Neural cell (in vitro differentiated cells): Measurements from ENCODE around the gene RGS10. TPM values are rescaled to one million over a fixed set of nuclear protein-coding genes. Genes with fewer than 3 reads are reported as not detected.

ENCODE experiments used
- H2AFZ ChIP-seq: fragments of 200-600, 300-800 bp; sonication (generic), shearing (Covaris generic); 2 replicates; pipeline ENCODE4 v1.6.0; 2014; ENCODE audit warnings: low read depth, mild to moderate bottlenecking, antibody characterized with exemption, low read length, moderate library complexity
- H3F3A ChIP-seq: fragments of 200-600 bp; shearing (Covaris generic); 2 replicates; pipeline ENCODE4 v1.6.1; 2016; ENCODE audit warnings: mild to moderate bottlenecking, moderate library complexity, mixed read lengths, antibody characterized with exemption, low read length; ENCODE audit not compliant: insufficient read depth, poor library complexity, severe bottlenecking
- H3K27ac ChIP-seq: fragments of 200-600, 300-800 bp; sonication (generic), shearing (Covaris generic); 2 replicates; pipeline ENCODE4 v1.5.1; 2014; ENCODE audit warnings: mild to moderate bottlenecking, low read length, moderate library complexity
- H3K27me3 ChIP-seq: fragments of 300-800, 200-600 bp; sonication (generic), shearing (Covaris generic); 2 replicates; pipeline ENCODE4 v1.6.0; 2014; ENCODE audit warnings: mild to moderate bottlenecking, low read depth, low read length, moderate library complexity; ENCODE audit not compliant: insufficient read depth
- H3K36me3 ChIP-seq: fragments of 300-800, 200-600 bp; sonication (generic), shearing (Covaris generic); 2 replicates; pipeline ENCODE4 v1.5.1; 2014; ENCODE audit warnings: mild to moderate bottlenecking, antibody characterized with exemption, low read length, moderate library complexity; ENCODE audit not compliant: insufficient read depth
- H3K4me2 ChIP-seq: fragments of 300-800, 200-600 bp; sonication (generic), shearing (Covaris generic); 2 replicates; pipeline ENCODE4 v1.6.0; 2014; ENCODE audit warnings: mild to moderate bottlenecking, low read length
- H3K4me3 ChIP-seq: fragments of 300-800, 200-600 bp; sonication (generic), shearing (Covaris generic); 2 replicates; pipeline ENCODE4 v1.5.1; 2014; ENCODE audit warnings: mild to moderate bottlenecking, low read length, moderate library complexity
- H3K79me2 ChIP-seq: fragments of 200-600 bp; shearing (Covaris generic); replicated peaks from 2 replicates; pipeline ENCODE4 v1.6.0; 2014; ENCODE audit warnings: mild to moderate bottlenecking, low read length, moderate library complexity; ENCODE audit not compliant: insufficient read depth
- H3K9ac ChIP-seq: fragments of 300-800, 200-600 bp; sonication (generic), shearing (Covaris generic); 2 replicates; pipeline ENCODE4 v1.6.1; 2016; ENCODE audit warnings: mild to moderate bottlenecking, low read length, mixed read lengths
- H3K9me2 ChIP-seq: fragments of 200-600 bp; shearing (Covaris generic); 2 replicates; pipeline ENCODE4 v1.6.1; 2016; ENCODE audit warnings: mild to moderate bottlenecking, low read length, mixed read lengths; ENCODE audit not compliant: insufficient read depth
- H3K9me3 ChIP-seq: fragments of 200-600, 300-800 bp; sonication (generic), shearing (Covaris generic); 2 replicates; pipeline ENCODE4 v1.6.1; 2016; ENCODE audit warnings: mild to moderate bottlenecking, mixed run types, low read length, moderate library complexity, mixed read lengths
- H4K20me1 ChIP-seq: fragments of 200-600 bp; shearing (Covaris generic); 2 replicates; pipeline ENCODE4 v1.6.1; 2016; ENCODE audit warnings: mild to moderate bottlenecking, mixed run types; ENCODE audit not compliant: insufficient read depth
- CTCF ChIP-seq: fragments of 450-650 bp; IDR thresholded peaks from 2 replicates; pipeline ENCODE4 v1.5.1; 2014; ENCODE audit warnings: antibody characterized with exemption, mild to moderate bottlenecking, moderate library complexity; ENCODE audit not compliant: poor library complexity, severe bottlenecking
- EP300 ChIP-seq: fragments of 450-650 bp; conservative IDR thresholded peaks from 2 replicates; pipeline ENCODE4 v1.6.1; 2014; ENCODE audit warnings: antibody characterized with exemption, mild to moderate bottlenecking, moderate library complexity; ENCODE audit not compliant: poor library complexity, severe bottlenecking
- EZH2 ChIP-seq: fragments of 200-600, 300-800 bp; shearing (Covaris generic), sonication (generic); IDR thresholded peaks from 2 replicates; pipeline ENCODE4 v1.6.1; 2014; ENCODE audit warnings: antibody characterized with exemption, low read length, borderline replicate concordance, mild to moderate bottlenecking; ENCODE audit not compliant: insufficient read depth, poor library complexity, severe bottlenecking
- MXI1 ChIP-seq: fragments of 450-650 bp; conservative IDR thresholded peaks from 2 replicates; pipeline ENCODE4 v1.6.1; 2014; ENCODE audit warnings: antibody characterized with exemption, mild to moderate bottlenecking; ENCODE audit not compliant: poor library complexity, severe bottlenecking
- POLR2AphosphoS5 ChIP-seq: IDR thresholded peaks from 2 replicates; pipeline ENCODE4 v1.6.1; 2012
- RAD21 ChIP-seq: fragments of 450-650 bp; conservative IDR thresholded peaks from 2 replicates; pipeline ENCODE4 v1.6.1; 2014; ENCODE audit warnings: antibody characterized with exemption, mild to moderate bottlenecking, moderate library complexity
- REST ChIP-seq: IDR thresholded peaks from 2 replicates; pipeline ENCODE4 v1.6.1; 2012; ENCODE audit warnings: borderline replicate concordance
- SMC3 ChIP-seq: fragments of 450-650 bp; conservative IDR thresholded peaks from 2 replicates; pipeline ENCODE4 v1.6.1; 2014; ENCODE audit warnings: antibody characterized with exemption, mild to moderate bottlenecking, moderate library complexity; ENCODE audit not compliant: poor library complexity
- TAF1 ChIP-seq: IDR thresholded peaks from 2 replicates; pipeline ENCODE4 v1.6.1; 2012; ENCODE audit warnings: low read depth
- polyA plus RNA-seq: library from polyadenylated mRNA; depleted of rRNA; stranded (reverse); fragments of >200 nt; gene quantifications from 2 replicates; pipeline ENCODE4 v1.2.3, GENCODE V29; 2014

RGS10 gene
- polyA plus RNA-seq, 1 donor from 2014 or later: 2.6 TPM

- Histone ChIP-seq H3K4me3 (no peak overlapping the region), H3K27ac (no peak overlapping the region), H3K9me2 (no peaks in the 10 kb centered on the region), H3K36me3 (no peaks in the 10 kb centered on the region), H3K4me2 (no peak overlapping the region), H2AFZ (no peak overlapping the region), H3K9ac (no peak overlapping the region), H3K79me2 (no peaks in the 10 kb centered on the region), H3K9me3 (no peaks in the 10 kb centered on the region), H4K20me1 (no peaks in the 10 kb centered on the region), H3F3A (no peaks in the 10 kb centered on the region), H3K27me3 (no peaks in the 10 kb centered on the region)
- TF ChIP-seq MXI1: no peak
- no peak for TF ChIP-seq TAF1
- no peak for TF ChIP-seq POLR2AphosphoS5
- no peak for TF ChIP-seq RAD21
- TF ChIP-seq EZH2: no peak
- TF ChIP-seq REST: no peak
- TF ChIP-seq EP300: no peak
- TF ChIP-seq SMC3: no peak
Measured at GRCh38 chr10:119452396-119452795, 90.1 kb downstream of the RGS10 start.

GRCh38 chr10:119451300-119451896 is 91.1 kb downstream of the RGS10 start:
- Histone ChIP-seq H3K9me3 (no peaks in the 10 kb centered on the region), H3K9ac (no peak overlapping the region), H3K79me2 (no peaks in the 10 kb centered on the region), H3K4me3 (no peak overlapping the region), H2AFZ (no peak overlapping the region), H3K9me2 (no peaks in the 10 kb centered on the region), H3F3A (no peaks in the 10 kb centered on the region), H4K20me1 (no peaks in the 10 kb centered on the region), H3K4me2 (no peak overlapping the region), H3K27ac (no peak overlapping the region), H3K27me3 (no peaks in the 10 kb centered on the region), H3K36me3 (no peaks in the 10 kb centered on the region)
- TF ChIP-seq RAD21: no peak
- no peak for TF ChIP-seq MXI1
- no peak for TF ChIP-seq SMC3
- no peak for TF ChIP-seq EZH2
- no peak for TF ChIP-seq EP300
- TF ChIP-seq TAF1: no peak
- TF ChIP-seq REST: no peak
- no peak for TF ChIP-seq POLR2AphosphoS5
- TF ChIP-seq CTCF: no peak
